Vagina (tissue), 2 donors: ENCODE measurements around the gene LAIR1. TPM values are rescaled to one million over a fixed set of nuclear protein-coding genes. Genes with fewer than 3 reads are reported as not detected.

Source experiments
- DNase-seq, 2 donors: peaks; one replicate each; pipeline ENCODE4 v3.0.0-alpha.2; 2017; ENCODE audit errors: extremely low spot score in 2 of 2
- H3K27ac ChIP-seq: fragments of 200-600 bp; sonication (generic); one replicate; pipeline ENCODE4 v1.5.1; 2019
- H3K27me3 ChIP-seq: fragments of 200-600 bp; sonication (generic); one replicate; pipeline ENCODE4 v1.5.1; 2019
- H3K36me3 ChIP-seq, 2 donors: fragments of 200-600 bp; sonication (generic); one replicate each; pipeline ENCODE4 v1.5.1; 2017 to 2019
- H3K4me1 ChIP-seq: fragments of 200-600 bp; sonication (generic); one replicate; pipeline ENCODE4 v1.5.1; 2019
- H3K4me3 ChIP-seq, 2 donors: fragments of 200-600 bp; sonication (generic); 1 replicate in 1 of 2; 2 replicates in 1 of 2; pipeline ENCODE4 v1.5.1; 2016 to 2019
- H3K9me3 ChIP-seq: fragments of 200-600 bp; sonication (generic); one replicate; pipeline ENCODE4 v1.5.1; 2019
- CTCF ChIP-seq, 3 experiments: fragments of 450-650 bp in 2 of 3; fragments of 200-600 bp in 1 of 3; sonication (generic) in 1 of 3; IDR thresholded peaks; one replicate each; pipeline ENCODE4 v1.5.1; 2017 to 2019; ENCODE audit warnings: antibody characterized with exemption in 3 of 3, mild to moderate bottlenecking in 2 of 3, moderate library complexity in 2 of 3
- POLR2A ChIP-seq, 2 donors: fragments of 450-650 bp; IDR thresholded peaks; one replicate each; pipeline ENCODE4 v1.6.1; 2017; ENCODE audit warnings: antibody characterized with exemption in 2 of 2, mild to moderate bottlenecking in 2 of 2, moderate library complexity in 2 of 2
- POLR2AphosphoS5 ChIP-seq, 2 donors: sonication (generic); formaldehyde crosslinking; IDR thresholded peaks; one replicate each; pipeline ENCODE4 v1.9.0; 2017; ENCODE audit warnings: antibody characterized with exemption in 2 of 2, mild to moderate bottlenecking in 2 of 2, low read depth in 1 of 2; ENCODE audit not compliant: insufficient read depth in 1 of 2
- intact Hi-C: fragments of 100-400 bp; cut with DNase I; formaldehyde crosslinking; loops from one replicate; pipeline ENCODE4 v1.15.1; 2023
- total RNA-seq: library from RNA; depleted of rRNA; stranded (reverse); fragments of >200 nt; gene quantifications from one replicate; pipeline ENCODE4 v1.2.3, GENCODE V29; 2016

Gene LAIR1
- total RNA-seq, 1 donor from 2014 or later = 8.8 TPM

DNA sequence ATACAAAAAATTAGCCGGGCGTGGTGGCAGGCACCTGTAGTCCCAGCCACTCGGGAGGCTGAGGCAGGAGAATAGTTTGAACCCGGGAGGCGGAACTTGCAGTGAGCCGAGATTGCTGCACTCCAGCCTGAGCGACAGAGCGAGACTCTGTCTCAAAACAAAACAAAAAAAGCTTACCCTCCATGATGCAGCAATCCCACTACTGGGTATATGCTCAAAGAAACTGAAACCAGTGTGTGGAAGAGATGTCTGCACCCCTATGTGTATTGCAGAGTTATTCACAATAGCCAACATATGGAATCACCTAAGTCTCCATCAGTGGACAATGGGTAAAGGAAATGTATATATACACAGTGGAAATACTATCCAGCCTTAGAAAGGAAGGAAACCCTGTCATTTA lies 31.0 kb upstream of the LAIR1 start:
- intact Hi-C loops = no loop called here
- no peaks in the 10 kb centered on the region for H3K4me1 ChIP-seq
- H3K4me3 ChIP-seq = no peak overlapping the region
- no peaks in the 10 kb centered on the region for H3K27me3 ChIP-seq
- H3K27ac ChIP-seq = no peak overlapping the region
- TF ChIP-seq POLR2AphosphoS5 (IDR thresholded peaks at IDR 0.05; ENCODE audit: insufficient read depth in 1 of 2, low read depth in 1 of 2) (no peak), CTCF (IDR thresholded peaks at IDR 0.05) (no peak), POLR2A (IDR thresholded peaks at IDR 0.05) (no peak)
- H3K9me3 ChIP-seq = no peaks in the 10 kb centered on the region
- no peak for DNase-seq
- no peaks in the 10 kb centered on the region for H3K36me3 ChIP-seq

GRCh38 chr19:54393381-54393780 lies 28.6 kb upstream of the LAIR1 start:
- intact Hi-C loops = no loop called here
- no peak for DNase-seq
- Histone ChIP-seq H3K27me3 (no peaks in the 10 kb centered on the region), H3K27ac (no peak overlapping the region), H3K4me1 (peaks cover 5% of the 10 kb centered on the region), H3K4me3 (no peak overlapping the region), H3K9me3 (no peaks in the 10 kb centered on the region), H3K36me3 (no peaks in the 10 kb centered on the region)
- TF ChIP-seq POLR2A (IDR thresholded peaks at IDR 0.05) = no peak
- TF ChIP-seq POLR2AphosphoS5 (IDR thresholded peaks at IDR 0.05; ENCODE audit: insufficient read depth in 1 of 2, low read depth in 1 of 2) = no peak
- TF ChIP-seq CTCF (IDR thresholded peaks at IDR 0.05) = no peak

GRCh38 chr19:54392105-54392504 lies 27.4 kb upstream of the LAIR1 start:
- peaks cover 8% of the 10 kb centered on the region for H3K4me1 ChIP-seq
- no peak overlapping the region for H3K4me3 ChIP-seq
- H3K36me3 ChIP-seq = no peaks in the 10 kb centered on the region
- TF ChIP-seq POLR2A (IDR thresholded peaks at IDR 0.05) = no peak
- no peak for TF ChIP-seq CTCF (IDR thresholded peaks at IDR 0.05)
- no peak for TF ChIP-seq POLR2AphosphoS5 (IDR thresholded peaks at IDR 0.05; ENCODE audit: insufficient read depth in 1 of 2, low read depth in 1 of 2)
- no peaks in the 10 kb centered on the region for H3K27me3 ChIP-seq
- intact Hi-C loops = no loop called here
- DNase-seq = no peak
- H3K27ac ChIP-seq = no peak overlapping the region
- H3K9me3 ChIP-seq = no peaks in the 10 kb centered on the region

- H3K36me3 ChIP-seq = no peaks in the 10 kb centered on the region
- H3K9me3 ChIP-seq = no peaks in the 10 kb centered on the region
- no peak for DNase-seq
- H3K27ac ChIP-seq = no peak overlapping the region
- H3K4me1 ChIP-seq = peaks cover 8% of the 10 kb centered on the region
- no peaks in the 10 kb centered on the region for H3K27me3 ChIP-seq
- intact Hi-C loops = no loop called here
- no peak overlapping the region for H3K4me3 ChIP-seq
- TF ChIP-seq POLR2A (IDR thresholded peaks at IDR 0.05) (no peak), POLR2AphosphoS5 (IDR thresholded peaks at IDR 0.05; ENCODE audit: insufficient read depth in 1 of 2, low read depth in 1 of 2) (no peak), CTCF (IDR thresholded peaks at IDR 0.05) (no peak)
Observed at GRCh38 chr19:54391589-54392061, 26.9 kb upstream of the LAIR1 start.

DNA sequence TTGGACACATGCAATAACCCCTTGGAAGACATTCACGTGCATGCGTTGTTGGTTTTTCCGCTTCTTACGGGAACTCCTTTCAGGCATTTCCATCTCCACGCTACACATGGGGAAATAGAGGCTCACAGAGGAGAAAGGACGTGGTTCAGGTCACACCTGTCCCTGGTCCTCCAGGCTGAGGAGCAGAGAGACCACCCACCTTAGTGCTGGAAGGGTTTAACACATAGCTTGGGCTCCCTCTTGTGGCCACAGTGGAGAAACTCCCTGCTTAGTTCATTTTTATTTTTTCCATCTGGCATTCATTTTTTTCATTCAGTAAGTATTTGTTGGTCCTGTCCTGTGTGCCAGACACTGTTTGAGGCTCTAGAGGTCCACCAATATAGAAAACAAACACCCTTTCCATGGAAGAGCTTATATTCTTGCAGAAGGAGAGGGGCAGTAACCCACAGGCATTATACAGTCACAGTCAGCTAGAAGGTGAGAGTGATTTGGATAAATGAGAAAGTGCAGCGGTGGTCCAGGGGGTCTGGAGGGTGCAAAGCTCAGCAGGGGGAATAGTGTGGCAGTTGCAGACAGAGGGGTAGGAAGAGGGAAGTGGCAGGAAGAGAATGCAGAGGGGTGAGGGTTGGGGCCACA lies 26.3 kb upstream of the LAIR1 start:
- TF ChIP-seq POLR2A (IDR thresholded peaks at IDR 0.05) (no peak), POLR2AphosphoS5 (IDR thresholded peaks at IDR 0.05; ENCODE audit: insufficient read depth in 1 of 2, low read depth in 1 of 2) (no peak), CTCF (IDR thresholded peaks at IDR 0.05) (peak in 2 of 3 experiments; percentile 24 to 60)
- Histone ChIP-seq H3K9me3 (no peaks in the 10 kb centered on the region), H3K4me3 (no peak overlapping the region), H3K4me1 (peaks cover 8% of the 10 kb centered on the region), H3K27me3 (no peaks in the 10 kb centered on the region), H3K27ac (no peak overlapping the region), H3K36me3 (no peaks in the 10 kb centered on the region)
- intact Hi-C loops = no loop called here
- no peak for DNase-seq
